Stimulated activated CD8-positive, alpha-beta memory T cell treated with anti-CD3 and anti-CD28 coated beads, Interleukin-7, amount 100 ng/mL, for 4 hours (primary cell): ENCODE results near the gene ZNF536.

Source experiments
- DNase-seq, 2 donors: peaks; one replicate each; pipeline ENCODE4 v3.0.0-alpha.2; 2020; ENCODE audit warnings: low read depth in 2 of 2

Gene ZNF536

GRCh38 chr19:30606114-30607050, 234.2 kb downstream of the ZNF536 start:
- DNase-seq, result no peak
